ENCODE data around the gene TMEM120A. TPM values are rescaled to one million over a fixed set of nuclear protein-coding genes. Genes with fewer than 3 reads are reported as not detected.

The TMEM120A gene
- total RNA-seq, 4 donors from 2014 or later: 6.2 to 32.4 (median 29.0) TPM

- no peaks in the 10 kb centered on the region for H3K27me3 ChIP-seq
- WGBS, 2 donors (ENCODE audit: low coverage in 1 of 2): 76 to 100% methylated on average over 2 to 13 of the region's 14 CpGs
- no peak for TF ChIP-seq EP300 (IDR thresholded peaks at IDR 0.05)
- TF ChIP-seq POLR2A (IDR thresholded peaks at IDR 0.05): no peak
- H3K9me3 ChIP-seq: no peaks in the 10 kb centered on the region
- ATAC-seq: no peak
- peaks cover 0 to 59% (median 34%) of the 10 kb centered on the region in 3 donors for H3K4me1 ChIP-seq
- peaks cover 0 to 30% of the 10 kb centered on the region in 2 donors for H3K36me3 ChIP-seq
- H3K27ac ChIP-seq: peak overlapping the region in 3 of 4 donors; percentile 55 to 71 (median 68)
- H3K4me3 ChIP-seq: no peak overlapping the region
Observed at GRCh38 chr7:75971309-75971960, 23.0 kb downstream of the TMEM120A start.

GRCh38 chr7:75969704-75970498 lies 24.5 kb downstream of the TMEM120A start:
- TF ChIP-seq POLR2A (IDR thresholded peaks at IDR 0.05): no peak
- no peak for TF ChIP-seq POLR2AphosphoS5 (IDR thresholded peaks at IDR 0.05)
- TF ChIP-seq EP300 (IDR thresholded peaks at IDR 0.05): no peak
- TF ChIP-seq CTCF (IDR thresholded peaks at IDR 0.05): no peak
- 89 to 92% methylated on average over 5 to 13 of the region's 30 CpGs for WGBS, 2 donors (ENCODE audit: low coverage in 1 of 2)
- no peak for ATAC-seq
- no peaks in the 10 kb centered on the region for H3K27me3 ChIP-seq
- no peaks in the 10 kb centered on the region for H3K9me3 ChIP-seq
- H3K36me3 ChIP-seq: peaks cover 0 to 30% of the 10 kb centered on the region in 2 donors
- no peak overlapping the region for H3K4me3 ChIP-seq
- H3K4me1 ChIP-seq: peaks cover 0 to 74% (median 43%) of the 10 kb centered on the region in 3 donors
- H3K27ac ChIP-seq: peak overlapping the region in 3 of 4 donors; percentile 84 to 88 (median 87)

DNA sequence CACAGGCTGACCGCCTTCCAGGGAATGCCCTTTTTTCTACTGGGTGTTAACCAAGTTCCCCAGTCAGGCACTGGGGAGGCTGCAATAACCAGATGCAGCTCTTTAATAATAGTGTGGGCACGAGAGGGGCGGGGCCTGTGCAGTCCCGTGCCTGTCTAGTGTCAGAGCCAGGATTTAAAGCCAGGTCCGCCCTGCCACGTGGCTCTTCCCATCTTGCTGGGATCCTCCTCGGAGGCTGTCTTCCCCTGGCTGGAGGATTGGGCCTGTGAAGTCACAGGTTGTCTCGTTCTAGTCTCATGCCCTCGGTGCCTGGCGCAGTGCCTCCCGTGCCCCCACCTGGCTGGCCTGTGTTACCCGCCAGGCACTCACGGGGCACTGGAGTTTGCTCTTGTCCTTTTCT lies 25.2 kb downstream of the TMEM120A start:
- ATAC-seq: no peak
- Histone ChIP-seq H3K9me3 (no peaks in the 10 kb centered on the region), H3K4me1 (peaks cover 0 to 77% (median 43%) of the 10 kb centered on the region in 3 donors), H3K4me3 (no peak overlapping the region), H3K27ac (peak overlapping the region in 3 of 4 donors; percentile 84 to 88 (median 87)), H3K36me3 (peaks cover 0 to 29% of the 10 kb centered on the region in 2 donors), H3K27me3 (no peaks in the 10 kb centered on the region)
- 38 to 80% methylated on average over 1 to 4 of the region's 13 CpGs for WGBS, 2 donors (ENCODE audit: low coverage in 1 of 2)
- TF ChIP-seq POLR2A (IDR thresholded peaks at IDR 0.05): no peak
- TF ChIP-seq CTCF (IDR thresholded peaks at IDR 0.05): no peak
- TF ChIP-seq POLR2AphosphoS5 (IDR thresholded peaks at IDR 0.05): peak; percentile 55

GRCh38 chr7:75968561-75969001 lies 25.8 kb downstream of the TMEM120A start:
- Histone ChIP-seq H3K4me3 (peak overlapping the region in 1 of 2 donors; percentile 10), H3K27ac (peak overlapping the region in 3 of 4 donors; percentile 84 to 88 (median 87)), H3K36me3 (peaks cover 0 to 23% of the 10 kb centered on the region in 2 donors), H3K27me3 (no peaks in the 10 kb centered on the region), H3K9me3 (no peaks in the 10 kb centered on the region), H3K4me1 (peaks cover 0 to 77% (median 43%) of the 10 kb centered on the region in 3 donors)
- ATAC-seq: no peak
- 60 to 80% methylated on average over 1 to 2 of the region's 12 CpGs for WGBS, 2 donors (ENCODE audit: low coverage in 1 of 2)
- TF ChIP-seq POLR2AphosphoS5 (IDR thresholded peaks at IDR 0.05): no peak
- TF ChIP-seq POLR2A (IDR thresholded peaks at IDR 0.05): no peak
- no peak for TF ChIP-seq EP300 (IDR thresholded peaks at IDR 0.05)
- TF ChIP-seq CTCF (IDR thresholded peaks at IDR 0.05): no peak

DNA sequence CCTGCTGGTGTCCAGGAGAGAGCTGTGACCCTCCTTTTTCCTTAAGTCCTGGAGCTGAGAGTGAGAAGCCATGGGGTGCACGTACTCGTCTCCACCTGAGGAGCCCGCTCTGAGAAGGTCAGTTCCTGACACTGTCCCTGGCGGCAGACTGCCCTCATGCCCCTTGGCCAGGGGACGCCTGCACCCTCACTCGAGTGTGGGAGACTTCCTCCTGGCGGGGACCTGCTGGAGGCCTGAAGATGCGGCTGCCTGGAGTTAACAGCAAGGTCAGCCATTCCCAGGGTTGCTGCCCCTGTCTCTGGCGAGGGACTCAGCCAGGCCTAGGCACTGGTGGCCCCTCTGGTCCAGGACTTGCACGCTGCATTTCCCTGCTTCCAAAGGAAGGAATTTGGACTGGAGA lies 26.4 kb downstream of the TMEM120A start:
- WGBS, 2 donors (ENCODE audit: low coverage in 1 of 2): no CpG with 5 or more reads among the region's 10 CpGs
- peaks cover 0 to 17% of the 10 kb centered on the region in 2 donors for H3K36me3 ChIP-seq
- peaks cover 0 to 79% (median 46%) of the 10 kb centered on the region in 3 donors for H3K4me1 ChIP-seq
- H3K9me3 ChIP-seq: no peaks in the 10 kb centered on the region
- ATAC-seq: no peak
- H3K4me3 ChIP-seq: peak overlapping the region in 1 of 2 donors; percentile 10
- H3K27me3 ChIP-seq: no peaks in the 10 kb centered on the region
- no peak for TF ChIP-seq EP300 (IDR thresholded peaks at IDR 0.05)
- no peak for TF ChIP-seq POLR2AphosphoS5 (IDR thresholded peaks at IDR 0.05)
- no peak for TF ChIP-seq POLR2A (IDR thresholded peaks at IDR 0.05)
- no peak for TF ChIP-seq CTCF (IDR thresholded peaks at IDR 0.05)
- peak overlapping the region in 3 of 4 donors; percentile 84 to 88 (median 87) for H3K27ac ChIP-seq

Data from gastroesophageal sphincter (tissue), 4 donors.